Caco-2 (cell line): ENCODE measurements around the gene NFILZ. TPM values are rescaled to one million over a fixed set of nuclear protein-coding genes. Genes with fewer than 3 reads are reported as not detected.
"Not testable (repeated sequence)": the region's sequence is repeated elsewhere in the genome, so short reads cannot be mapped to it uniquely, and the experiment has no call there.

Experiments used
- BruUV-seq: library from RNA; stranded (reverse); fragments of 400-500 nt; replicated peaks from 2 replicates; lab custom pipeline; 2021; lab: Mats Ljungman, UMichigan
- CTCF ChIA-PET: fragments of 300-600 bp; sonication (Branson Sonifier 250); formaldehyde crosslinking; loops from one replicate; lab custom pipeline; 2022; ENCODE audit warnings: antibody characterized with exemption; lab: Charles Lee
- POLR2A ChIA-PET: fragments of 300-600 bp; sonication (Branson Sonifier 250); formaldehyde crosslinking; loops from one replicate; lab custom pipeline; 2022; ENCODE audit warnings: antibody characterized with exemption; lab: Charles Lee
- DNase-seq, 2 experiments: peaks; one replicate each; pipeline versions ENCODE4 v3.0.0 to v3.0.0-alpha.2; 2020 to 2022
- H3K27me3 ChIP-seq: replicated peaks from 2 replicates; pipeline ENCODE4 v1.6.0; 2011; ENCODE audit warnings: low read length; ENCODE audit not compliant: control insufficient read depth, insufficient read depth
- H3K36me3 ChIP-seq: 2 replicates; pipeline ENCODE4 v1.5.1; 2011; ENCODE audit warnings: low read length; ENCODE audit not compliant: control insufficient read depth, insufficient read depth
- H3K4me1 ChIP-seq: fragments of 250-450 bp; sonication (Bioruptor Pico); 2 replicates; pipeline ENCODE4 v1.5.1; 2020; ENCODE audit warnings: mild to moderate bottlenecking
- H3K4me3 ChIP-seq: 2 replicates; pipeline ENCODE4 v1.5.1; 2011; ENCODE audit warnings: low read depth, mild to moderate bottlenecking, control low read depth, low read length
- H3K9me3 ChIP-seq: fragments of 250-450 bp; sonication (Bioruptor Pico); 2 replicates; pipeline ENCODE4 v1.5.1; 2020; ENCODE audit warnings: mild to moderate bottlenecking, moderate library complexity
- H3K27ac Mint-ChIP-seq: one replicate; pipeline ENCODE4 v1.8.0; 2022; ENCODE audit warnings: mixed read lengths; ENCODE audit not compliant: unreplicated experiment
- H3K27me3 Mint-ChIP-seq: one replicate; pipeline ENCODE4 v1.8.0; 2022; ENCODE audit warnings: mixed read lengths; ENCODE audit not compliant: insufficient read depth, unreplicated experiment
- H3K36me3 Mint-ChIP-seq: one replicate; pipeline ENCODE4 v1.8.0; 2022; ENCODE audit warnings: mild to moderate bottlenecking, mixed read lengths; ENCODE audit not compliant: insufficient read depth, unreplicated experiment
- H3K4me1 Mint-ChIP-seq: one replicate; pipeline ENCODE4 v1.8.0; 2022; ENCODE audit warnings: low read depth, mixed read lengths; ENCODE audit not compliant: unreplicated experiment
- H3K4me3 Mint-ChIP-seq: one replicate; pipeline ENCODE4 v1.8.0; 2022; ENCODE audit warnings: mild to moderate bottlenecking, moderate library complexity, mixed read lengths; ENCODE audit not compliant: unreplicated experiment
- H3K9me3 Mint-ChIP-seq: one replicate; pipeline ENCODE4 v1.8.0; 2022; ENCODE audit warnings: mixed read lengths; ENCODE audit not compliant: unreplicated experiment
- CTCF ChIP-seq, 2 experiments: fragments of 200-600 bp in 1 of 2; IDR thresholded peaks; 1 replicate in 1 of 2; 2 replicates in 1 of 2; pipeline versions ENCODE4 v1.5.1 to v1.8.0; 2011 to 2022; ENCODE audit warnings: antibody characterized with exemption in 1 of 2, control low read depth in 1 of 2, inconsistent platforms in 1 of 2, low read depth in 1 of 2, low read length in 1 of 2, mild to moderate bottlenecking in 1 of 2, moderate library complexity in 1 of 2; ENCODE audit not compliant: insufficient read depth in 1 of 2, severe bottlenecking in 1 of 2, unreplicated experiment in 1 of 2
- intact Hi-C: fragments of 100-400 bp; cut with micrococcal nuclease; formaldehyde crosslinking; loops from one replicate; pipeline ENCODE4 v1.10.0; 2022; ENCODE audit not compliant: unreplicated experiment
- total RNA-seq: library from RNA; stranded (reverse); gene quantifications from 2 replicates; pipeline ENCODE4 v1.2.3, GENCODE V29; 2022

The NFILZ gene
- total RNA-seq, 1 experiment from 2014 or later = not detected

- DNase-seq = peak; percentile 53 to 57
- intact Hi-C loops = no loop called here
- peak; percentile 81 to 87 for TF ChIP-seq CTCF (IDR thresholded peaks at IDR 0.05; ENCODE audit: insufficient read depth in 1 of 2, low read depth in 1 of 2, low read length in 1 of 2, severe bottlenecking in 1 of 2, unreplicated experiment in 1 of 2)
- H3K4me1 ChIP-seq = no peaks in the 10 kb centered on the region
- CTCF ChIA-PET = interaction anchor here (0.7 to 1.5 kb wide), 4 partner anchors 11 to 184 kb away, joined by 3 to 9 read pairs (median 5); no protein-coding TSS in a partner anchor
- H3K4me3 ChIP-seq = no peak overlapping the region
- H3K27me3 ChIP-seq = no peaks in the 10 kb centered on the region
- H3K27ac Mint-ChIP-seq = no peak overlapping the region
- H3K4me3 Mint-ChIP-seq = no peak overlapping the region
- H3K4me1 Mint-ChIP-seq = no peaks in the 10 kb centered on the region
- BruUV-seq = no TSS peak
- POLR2A ChIA-PET = interaction anchor here (0.6 kb wide), 1 partner anchor 920 kb away, joined by 4 read pairs; no protein-coding TSS in a partner anchor
- H3K36me3 Mint-ChIP-seq = no peaks in the 10 kb centered on the region
- no peaks in the 10 kb centered on the region for H3K9me3 ChIP-seq
- H3K9me3 Mint-ChIP-seq = no peaks in the 10 kb centered on the region
- H3K36me3 ChIP-seq = no peaks in the 10 kb centered on the region
- H3K27me3 Mint-ChIP-seq = peaks cover 7% of the 10 kb centered on the region
Observed at GRCh38 chr19:8615813-8616596, 14.4 kb upstream of the NFILZ start.

DNA sequence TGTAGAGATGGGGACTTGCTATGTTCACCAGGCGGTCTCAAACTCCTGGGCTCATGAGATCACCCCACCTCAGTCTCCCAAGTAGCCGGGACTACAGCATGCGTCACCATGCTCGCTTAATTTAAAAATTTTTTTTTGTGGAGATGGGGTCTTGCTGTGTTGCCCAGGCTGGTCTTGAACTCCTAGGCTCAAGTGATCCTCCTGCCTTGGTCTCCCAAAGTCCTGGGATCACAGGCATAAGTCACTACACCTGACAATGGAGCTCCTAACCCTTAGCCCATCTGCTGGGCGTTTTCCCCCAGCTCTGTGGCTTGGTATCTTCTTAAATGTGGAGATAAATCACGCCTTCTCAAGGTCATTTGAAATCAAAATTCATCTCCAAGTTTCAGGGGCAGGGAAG, 13.6 kb upstream of the NFILZ start:
- CTCF ChIA-PET = no interaction called here

DNA sequence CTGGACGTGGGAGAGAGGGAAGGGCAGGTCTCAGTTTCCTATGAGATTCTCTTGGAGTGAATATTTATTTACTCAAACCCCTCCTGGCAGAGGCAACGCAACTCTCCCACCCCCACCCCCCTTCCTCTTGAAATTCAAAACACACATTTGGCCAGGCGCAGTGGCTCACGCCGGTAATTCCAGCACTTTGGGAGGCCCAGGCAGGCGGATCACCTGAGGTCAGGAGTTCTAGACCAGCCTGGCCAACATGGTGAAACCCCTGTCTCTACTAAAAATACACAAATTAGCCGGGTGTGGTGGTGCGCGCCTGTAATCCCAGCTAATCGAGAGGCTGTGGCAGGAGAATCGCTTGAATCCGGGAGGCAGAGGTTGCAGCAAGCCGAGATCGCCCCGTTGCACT, 13.1 kb upstream of the NFILZ start:
- POLR2A ChIA-PET = not testable (repeated sequence)

More for the DNA sequence above, 13.6 kb upstream of the NFILZ start:
- Mint-ChIP-seq H3K36me3 (no peaks in the 10 kb centered on the region), H3K9me3 (no peaks in the 10 kb centered on the region), H3K4me3 (no peak overlapping the region), H3K27ac (no peak overlapping the region), H3K27me3 (peaks cover 7% of the 10 kb centered on the region), H3K4me1 (no peaks in the 10 kb centered on the region)
- H3K27me3 ChIP-seq = no peaks in the 10 kb centered on the region
- no peak for DNase-seq
- H3K4me1 ChIP-seq = no peaks in the 10 kb centered on the region
- H3K9me3 ChIP-seq = no peaks in the 10 kb centered on the region
- intact Hi-C loops = no loop called here
- no peak for TF ChIP-seq CTCF (IDR thresholded peaks at IDR 0.05; ENCODE audit: insufficient read depth in 1 of 2, low read depth in 1 of 2, low read length in 1 of 2, severe bottlenecking in 1 of 2, unreplicated experiment in 1 of 2)
- H3K4me3 ChIP-seq = no peak overlapping the region
- POLR2A ChIA-PET = no interaction called here
- BruUV-seq = no TSS peak
- H3K36me3 ChIP-seq = no peaks in the 10 kb centered on the region

More for the DNA sequence above, 13.1 kb upstream of the NFILZ start:
- H3K27me3 ChIP-seq, H3K4me1 Mint-ChIP-seq, intact Hi-C loops, H3K27ac Mint-ChIP-seq, H3K36me3 ChIP-seq, H3K9me3 Mint-ChIP-seq, DNase-seq, H3K9me3 ChIP-seq, H3K4me1 ChIP-seq, H3K36me3 Mint-ChIP-seq, H3K27me3 Mint-ChIP-seq, H3K4me3 ChIP-seq, BruUV-seq, CTCF ChIA-PET, H3K4me3 Mint-ChIP-seq: not testable (repeated sequence)
